Panc1 (cell line): Measurements from ENCODE around the gene RALGPS1. TPM values are rescaled to one million over a fixed set of nuclear protein-coding genes. Genes with fewer than 3 reads are reported as not detected.

ENCODE experiments used
- ATAC-seq: fragments of 200-7000 bp; cut with Tn5 transposase; 2 replicates; pipeline ENCODE4 v1.9.1; 2020; ENCODE audit warnings: mild to moderate bottlenecking, moderate library complexity
- BruUV-seq: library from RNA; stranded (reverse); fragments of 400-500 nt; replicated peaks from 2 replicates; lab custom pipeline; 2021; lab: Mats Ljungman, UMichigan
- CTCF ChIA-PET: fragments of 300-600 bp; sonication (Branson Sonifier 250); formaldehyde crosslinking; loops from one replicate; lab custom pipeline; 2022; ENCODE audit warnings: antibody characterized with exemption; lab: Charles Lee
- POLR2A ChIA-PET: fragments of 300-600 bp; sonication (Branson Sonifier 250); formaldehyde crosslinking; loops from one replicate; lab custom pipeline; 2022; ENCODE audit warnings: antibody characterized with exemption; lab: Charles Lee
- DNase-seq: peaks from one replicate; pipeline ENCODE4 v3.0.0-alpha.2; 2010; ENCODE audit warnings: low read depth, low spot score
- H3K27ac ChIP-seq: 2 replicates; pipeline ENCODE4 v1.5.1; 2011; ENCODE audit warnings: mild to moderate bottlenecking, low read length, inconsistent platforms
- H3K27me3 ChIP-seq: fragments of 200-500 bp; sonication (Bioruptor generic); 2 replicates; pipeline ENCODE4 v1.6.0; 2014; ENCODE audit warnings: low read length, inconsistent platforms; ENCODE audit not compliant: control insufficient read depth, insufficient read depth
- H3K36me3 ChIP-seq: fragments of 200-500 bp; sonication (Bioruptor generic); 2 replicates; pipeline ENCODE4 v1.5.1; 2014; ENCODE audit warnings: inconsistent platforms, mild to moderate bottlenecking, low read length, moderate library complexity; ENCODE audit not compliant: control insufficient read depth, insufficient read depth
- H3K4me1 ChIP-seq: 2 replicates; pipeline ENCODE4 v1.5.1; 2011; ENCODE audit warnings: inconsistent platforms, mild to moderate bottlenecking, low read length, moderate library complexity; ENCODE audit not compliant: control insufficient read depth, insufficient read depth
- H3K4me3 ChIP-seq, 2 experiments: 2 replicates each; pipeline ENCODE4 v1.5.1; 2011 to 2012; ENCODE audit warnings: low read depth in 2 of 2, low read length in 2 of 2, mild to moderate bottlenecking in 2 of 2, inconsistent platforms in 1 of 2, moderate library complexity in 1 of 2
- H3K9me3 ChIP-seq: fragments of 200-500 bp; sonication (Bioruptor generic); 2 replicates; pipeline ENCODE4 v1.5.1; 2014; ENCODE audit warnings: low read depth, mild to moderate bottlenecking, inconsistent platforms, low read length, moderate library complexity; ENCODE audit not compliant: control insufficient read depth, insufficient read depth
- POLR2AphosphoS5 ChIP-seq: IDR thresholded peaks from 2 replicates; pipeline ENCODE4 v1.6.1; 2012; ENCODE audit warnings: mild to moderate bottlenecking, low read depth, low read length, moderate library complexity
- REST ChIP-seq, 2 experiments: IDR thresholded peaks; 2 replicates each; pipeline ENCODE4 v1.6.1; 2011 to 2012; ENCODE audit warnings: low read depth in 2 of 2, control low read depth in 1 of 2, low read length in 1 of 2, mild to moderate bottlenecking in 1 of 2, moderate library complexity in 1 of 2; ENCODE audit not compliant: insufficient read depth in 1 of 2
- SIN3A ChIP-seq: IDR thresholded peaks from 2 replicates; pipeline ENCODE4 v1.6.1; 2012; ENCODE audit warnings: low read depth, mild to moderate bottlenecking, low read length, moderate library complexity, borderline replicate concordance; ENCODE audit not compliant: insufficient read depth
- TCF7L2 ChIP-seq: IDR thresholded peaks from 2 replicates; pipeline ENCODE4 v1.6.1; 2011; ENCODE audit warnings: mild to moderate bottlenecking, low read depth, low read length, inconsistent platforms
- in situ Hi-C: cut with HindIII; loops from 2 replicates; pipeline ENCODE4 v1.10.0; 2016; ENCODE audit warnings: low sequenced_read_pairs, low pct_unique_long_range_greater_than_20kb
- intact Hi-C: fragments of 100-400 bp; cut with micrococcal nuclease; formaldehyde crosslinking; loops from one replicate; pipeline ENCODE4 v1.10.0; 2022; ENCODE audit not compliant: unreplicated experiment
- total RNA-seq: library from RNA; stranded (reverse); gene quantifications from one replicate; pipeline ENCODE4 v1.2.1, GENCODE V29; 2021; ENCODE audit not compliant: unreplicated experiment
- TF ChIP-seq, protein P1 (sequence below): fragments of 450-650 bp; IDR thresholded peaks from 2 replicates; pipeline ENCODE4 v1.5.1; 2017; ENCODE audit warnings: mild to moderate bottlenecking

Gene RALGPS1
- total RNA-seq, 1 experiment from 2014 or later, result 7.2 TPM

- ChIA-PET POLR2A (interaction anchor here (0.6 kb wide), 1 partner anchor 44 kb away, joined by 3 read pairs; no protein-coding TSS in a partner anchor), CTCF (no interaction called here)
- Histone ChIP-seq H3K36me3 (no peaks in the 10 kb centered on the region), H3K9me3 (no peaks in the 10 kb centered on the region), H3K27ac (no peak overlapping the region), H3K4me1 (no peaks in the 10 kb centered on the region), H3K4me3 (no peak overlapping the region), H3K27me3 (no peaks in the 10 kb centered on the region)
- in situ Hi-C loops (no loop called here), intact Hi-C loops (no loop called here)
- no peak for TF ChIP-seq TCF7L2
- no peak for TF ChIP-seq REST (IDR thresholded peaks at IDR 0.05; ENCODE audit: insufficient read depth in 1 of 2, low read depth in 2 of 2, low read length in 1 of 2)
- TF ChIP-seq, protein P1, sequence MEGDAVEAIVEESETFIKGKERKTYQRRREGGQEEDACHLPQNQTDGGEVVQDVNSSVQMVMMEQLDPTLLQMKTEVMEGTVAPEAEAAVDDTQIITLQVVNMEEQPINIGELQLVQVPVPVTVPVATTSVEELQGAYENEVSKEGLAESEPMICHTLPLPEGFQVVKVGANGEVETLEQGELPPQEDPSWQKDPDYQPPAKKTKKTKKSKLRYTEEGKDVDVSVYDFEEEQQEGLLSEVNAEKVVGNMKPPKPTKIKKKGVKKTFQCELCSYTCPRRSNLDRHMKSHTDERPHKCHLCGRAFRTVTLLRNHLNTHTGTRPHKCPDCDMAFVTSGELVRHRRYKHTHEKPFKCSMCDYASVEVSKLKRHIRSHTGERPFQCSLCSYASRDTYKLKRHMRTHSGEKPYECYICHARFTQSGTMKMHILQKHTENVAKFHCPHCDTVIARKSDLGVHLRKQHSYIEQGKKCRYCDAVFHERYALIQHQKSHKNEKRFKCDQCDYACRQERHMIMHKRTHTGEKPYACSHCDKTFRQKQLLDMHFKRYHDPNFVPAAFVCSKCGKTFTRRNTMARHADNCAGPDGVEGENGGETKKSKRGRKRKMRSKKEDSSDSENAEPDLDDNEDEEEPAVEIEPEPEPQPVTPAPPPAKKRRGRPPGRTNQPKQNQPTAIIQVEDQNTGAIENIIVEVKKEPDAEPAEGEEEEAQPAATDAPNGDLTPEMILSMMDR, result no peak
- TF ChIP-seq SIN3A, result no peak
- TF ChIP-seq POLR2AphosphoS5, result no peak
- ATAC-seq, result no peak
- DNase-seq, result no peak
- BruUV-seq, result no TSS peak
Observed at GRCh38 chr9:127102176-127102575, 187.6 kb downstream of the RALGPS1 start.

- H3K4me3 ChIP-seq, result no peak overlapping the region
- H3K36me3 ChIP-seq, result no peaks in the 10 kb centered on the region
- TF ChIP-seq POLR2AphosphoS5, result no peak
- TF ChIP-seq TCF7L2, result no peak
- no peak for TF ChIP-seq REST (IDR thresholded peaks at IDR 0.05; ENCODE audit: insufficient read depth in 1 of 2, low read depth in 2 of 2, low read length in 1 of 2)
- TF ChIP-seq SIN3A, result no peak
- TF ChIP-seq, protein P1, result no peak
- no peaks in the 10 kb centered on the region for H3K4me1 ChIP-seq
- ATAC-seq (no peak), DNase-seq (no peak)
- intact Hi-C loops, result no loop called here
- no peak overlapping the region for H3K27ac ChIP-seq
- in situ Hi-C loops, result no loop called here
- no peaks in the 10 kb centered on the region for H3K27me3 ChIP-seq
- no TSS peak for BruUV-seq
- ChIA-PET POLR2A (interaction anchor here (0.6 kb wide), 1 partner anchor 45 kb away, joined by 3 read pairs; no protein-coding TSS in a partner anchor), CTCF (no interaction called here)
- H3K9me3 ChIP-seq, result no peaks in the 10 kb centered on the region
Observed at GRCh38 chr9:127102788-127103187, 188.2 kb downstream of the RALGPS1 start.
